Heart left ventricle (tissue), 16 donors: Measurements from ENCODE around the gene UGT2A1. TPM values are rescaled to one million over a fixed set of nuclear protein-coding genes. Genes with fewer than 3 reads are reported as not detected.

Source experiments
- ATAC-seq, 4 donors: fragments of 200-7000 bp; cut with Tn5 transposase; one replicate each; pipeline ENCODE4 v1.9.1; 2020 to 2022; ENCODE audit warnings: moderate library complexity in 4 of 4, mild to moderate bottlenecking in 3 of 4, moderate number of reproducible peaks in 1 of 4
- DNase-seq, 5 donors: peaks; one replicate each; pipeline ENCODE4 v3.0.0-alpha.2; 2020
- H3K27ac ChIP-seq, 12 donors: fragments of 200-600 bp; sonication (generic) in 4 of 12; one replicate each; pipeline versions ENCODE4 v1.5.0 to v1.8.0; 2016 to 2022; ENCODE audit warnings: mild to moderate bottlenecking in 2 of 12
- H3K27me3 ChIP-seq, 9 donors: fragments of 200-600 bp; sonication (generic) in 2 of 9; one replicate each; pipeline versions ENCODE4 v1.5.1 to v1.8.0; 2016 to 2022; ENCODE audit warnings: mild to moderate bottlenecking in 3 of 9
- H3K36me3 ChIP-seq, 9 donors: fragments of 200-600 bp; sonication (generic) in 2 of 9; one replicate each; pipeline versions ENCODE4 v1.5.0 to v1.8.0; 2018 to 2022; ENCODE audit warnings: mild to moderate bottlenecking in 2 of 9
- H3K4me1 ChIP-seq, 12 donors: fragments of 200-600 bp; sonication (generic) in 4 of 12; one replicate each; pipeline versions ENCODE4 v1.5.0 to v1.8.0; 2016 to 2022; ENCODE audit warnings: mild to moderate bottlenecking in 3 of 12
- H3K4me3 ChIP-seq, 12 donors: fragments of 200-600 bp; sonication (generic) in 4 of 12; one replicate each; pipeline versions ENCODE4 v1.5.0 to v1.8.0; 2017 to 2022; ENCODE audit warnings: mild to moderate bottlenecking in 9 of 12, moderate library complexity in 4 of 12
- H3K9me3 ChIP-seq, 12 donors: fragments of 200-600 bp; sonication (generic) in 4 of 12; one replicate each; pipeline versions ENCODE4 v1.5.0 to v1.8.0; 2016 to 2022; ENCODE audit warnings: mild to moderate bottlenecking in 1 of 12
- POLR2A ChIP-seq, 2 donors: fragments of 450-650 bp; IDR thresholded peaks; one replicate each; pipeline ENCODE4 v1.6.1; 2017; ENCODE audit warnings: antibody characterized with exemption in 2 of 2, mild to moderate bottlenecking in 2 of 2, moderate library complexity in 2 of 2
- WGBS, 4 donors: extraction: QIAGEN DNeasy Blood & Tissue Kit in 2 of 4; methylation state at CpG; one replicate each; pipeline versions ENCODE4 v1.1.5 to v1.1.7; 2013 to 2018; 5-methylcytosine and 5-hydroxymethylcytosine counted together
- intact Hi-C, 10 donors: fragments of 100-400 bp; cut with DNase I; formaldehyde crosslinking; loops; one replicate each; pipeline versions ENCODE4 v1.11.1 to v1.14.2; 2022
- polyA plus RNA-seq, 2 donors: library from polyadenylated mRNA; stranded (reverse); fragments of 200-250 nt; gene quantifications; one replicate each; pipeline ENCODE4 v1.2.3, GENCODE V29; 2013
- total RNA-seq, 9 donors: library from RNA; depleted of rRNA in 2 of 9; stranded (reverse); fragments of >200 nt in 2 of 9; fragmentation: NEBNext Ultra II Directional in 3 of 9; extraction: Animal tissue kit (Norgen Biotek cat#: 25700) in 3 of 9; gene quantifications; one replicate each; pipeline versions ENCODE4 v1.1.0 to v1.2.4, GENCODE V29; 2016 to 2023
- TF ChIP-seq, protein P1 (sequence below), 12 donors: fragments of 200-600 bp; sonication (generic) in 4 of 12; IDR thresholded peaks; one replicate each; pipeline versions ENCODE4 v1.5.0 to v1.8.0; 2018 to 2022; ENCODE audit warnings: antibody characterized with exemption in 12 of 12, mild to moderate bottlenecking in 5 of 12
- donor health status: ischemic (EF 13 %, LVEDD 7.1; RV severe dilation, severe dysfunction).
- donor health status: healthy with polysubstance abuse.
- donor health status: DM: no; HTN: yes; CAD: no.
- donor health status: DM: no; HTN: no; CAD: no.
- donor health status: ischemic (EF 25% LVEDD 6.9; RV normal size, moderate dysfunction).
- donor health status: ischemic (EF 25% LVEDD 5.7; RV mildly dilated, moderate dysfunction).
- donor health status: healthy.
- donor health status: DM: yes; HTN: yes; CAD: no.
- donor health status: ischemic (EF 35%, LVEDD 5.7; RV mildly dilated, moderate dysfunction).
- donor health status: nonischemic (EF 11% LVEDD 7.7; RV severe dilation, severe dysfunction).
- donor health status: DM: yes; HTN: yes; CAD: no.
- donor health status: PGD.
- donor health status: ischemic (EF 29% LVEDD 5.4; RV normal size, mild dysfunction).
- donor health status: nonischemic (EF 23%, LVEDD 6.1; RV moderate dilation, normal function).

UGT2A1 gene
- total and polyA plus RNA-seq, 11 donors: not detected

DNA sequence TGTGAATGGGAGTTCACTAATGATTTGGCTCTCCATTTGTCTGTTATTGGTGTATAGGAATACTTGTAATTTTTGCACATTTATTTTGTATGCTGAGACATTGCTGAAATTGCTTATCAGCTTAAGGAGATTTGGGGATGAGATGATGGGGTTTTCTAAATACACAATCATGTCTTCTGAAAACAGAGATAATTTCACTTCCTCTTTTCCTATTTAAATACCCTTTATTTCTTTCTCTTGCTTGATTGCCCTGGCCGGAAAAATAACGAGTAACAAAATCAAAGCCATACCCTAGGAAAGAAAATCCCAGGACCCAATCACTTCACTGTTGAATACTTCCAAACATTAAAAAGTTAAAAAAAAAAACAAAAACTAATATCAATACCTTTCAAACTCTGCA, 89.6 kb downstream of the UGT2A1 start:
- H3K36me3 ChIP-seq: no peaks in the 10 kb centered on the region
- H3K9me3 ChIP-seq: peaks cover 0 to 9% (median 0%) of the 10 kb centered on the region in 12 donors
- H3K4me3 ChIP-seq: no peak overlapping the region
- DNase-seq (no peak), ATAC-seq (no peak)
- 34 to 62% (median 52%) methylated on average over 2 of the region's 2 CpGs for WGBS, 4 donors
- TF ChIP-seq POLR2A (IDR thresholded peaks at IDR 0.05): no peak
- TF ChIP-seq, protein P1, sequence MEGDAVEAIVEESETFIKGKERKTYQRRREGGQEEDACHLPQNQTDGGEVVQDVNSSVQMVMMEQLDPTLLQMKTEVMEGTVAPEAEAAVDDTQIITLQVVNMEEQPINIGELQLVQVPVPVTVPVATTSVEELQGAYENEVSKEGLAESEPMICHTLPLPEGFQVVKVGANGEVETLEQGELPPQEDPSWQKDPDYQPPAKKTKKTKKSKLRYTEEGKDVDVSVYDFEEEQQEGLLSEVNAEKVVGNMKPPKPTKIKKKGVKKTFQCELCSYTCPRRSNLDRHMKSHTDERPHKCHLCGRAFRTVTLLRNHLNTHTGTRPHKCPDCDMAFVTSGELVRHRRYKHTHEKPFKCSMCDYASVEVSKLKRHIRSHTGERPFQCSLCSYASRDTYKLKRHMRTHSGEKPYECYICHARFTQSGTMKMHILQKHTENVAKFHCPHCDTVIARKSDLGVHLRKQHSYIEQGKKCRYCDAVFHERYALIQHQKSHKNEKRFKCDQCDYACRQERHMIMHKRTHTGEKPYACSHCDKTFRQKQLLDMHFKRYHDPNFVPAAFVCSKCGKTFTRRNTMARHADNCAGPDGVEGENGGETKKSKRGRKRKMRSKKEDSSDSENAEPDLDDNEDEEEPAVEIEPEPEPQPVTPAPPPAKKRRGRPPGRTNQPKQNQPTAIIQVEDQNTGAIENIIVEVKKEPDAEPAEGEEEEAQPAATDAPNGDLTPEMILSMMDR (IDR thresholded peaks at IDR 0.05): no peak
- H3K27me3 ChIP-seq: no peaks in the 10 kb centered on the region
- no peak overlapping the region for H3K27ac ChIP-seq
- H3K4me1 ChIP-seq: no peaks in the 10 kb centered on the region
- intact Hi-C loops: no loop called here

DNA sequence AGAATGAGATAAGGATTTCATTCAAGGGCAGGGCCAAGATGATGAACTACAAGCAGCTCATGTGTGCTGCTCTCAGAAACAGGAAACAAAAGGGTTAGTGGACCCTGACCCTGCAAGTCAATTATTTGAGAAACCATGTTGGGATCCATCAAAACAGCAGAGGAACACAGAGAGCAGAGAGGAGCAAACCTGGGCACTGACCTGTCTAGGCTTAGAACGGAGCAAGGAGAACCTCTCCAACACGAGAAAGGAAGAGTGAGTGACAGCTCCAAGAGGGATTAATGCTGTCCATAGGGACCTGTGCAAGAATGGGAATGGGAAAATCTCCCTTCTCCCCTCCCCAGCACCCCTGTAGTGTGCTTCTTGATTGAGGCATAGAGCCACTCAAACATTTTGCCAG, 103.4 kb downstream of the UGT2A1 start:
- no peaks in the 10 kb centered on the region for H3K4me1 ChIP-seq
- H3K27ac ChIP-seq: no peak overlapping the region
- H3K36me3 ChIP-seq: no peaks in the 10 kb centered on the region
- ATAC-seq (no peak), DNase-seq (no peak)
- intact Hi-C loops: loop anchor here in 1 of 10 donors (2.0 kb wide), 1 partner anchor 31 kb away; no protein-coding TSS in a partner anchor
- no peak for TF ChIP-seq POLR2A (IDR thresholded peaks at IDR 0.05)
- TF ChIP-seq, protein P1 (IDR thresholded peaks at IDR 0.05): no peak
- H3K4me3 ChIP-seq: no peak overlapping the region
- no peaks in the 10 kb centered on the region for H3K27me3 ChIP-seq
- 62 to 85% (median 72%) methylated on average over 2 of the region's 2 CpGs for WGBS, 4 donors
- peaks cover 0 to 7% (median 0%) of the 10 kb centered on the region in 12 donors for H3K9me3 ChIP-seq

DNA sequence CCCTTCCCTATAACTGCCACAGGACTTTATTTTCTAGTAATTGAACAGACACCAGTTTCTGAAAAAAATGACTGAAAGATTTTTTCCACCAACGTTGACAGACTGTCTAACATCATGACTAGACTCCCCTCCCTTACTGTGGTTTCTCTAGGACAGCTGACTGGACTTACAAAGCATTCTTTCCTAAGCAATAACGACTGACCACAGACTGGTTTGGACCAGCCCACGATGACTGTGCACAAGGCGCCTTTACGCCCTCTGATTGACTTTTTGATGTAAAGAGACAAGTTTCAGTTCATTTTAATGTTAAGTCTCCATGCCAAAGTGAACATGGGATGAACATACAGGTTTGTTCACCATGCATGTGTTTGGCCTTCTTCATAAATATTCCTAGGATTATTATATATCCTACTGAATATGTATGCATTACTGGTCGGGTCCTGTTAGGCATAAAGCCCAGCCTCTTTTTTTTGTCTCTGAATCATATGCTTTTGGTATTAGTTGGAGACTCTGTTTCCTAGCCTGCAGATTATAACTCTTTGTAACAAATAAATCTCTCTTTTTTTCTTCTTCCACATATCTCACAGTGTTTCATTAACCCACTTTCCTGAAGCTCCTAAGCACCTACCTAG, 106.8 kb downstream of the UGT2A1 start:
- no peak for TF ChIP-seq POLR2A (IDR thresholded peaks at IDR 0.05)
- TF ChIP-seq, protein P1 (IDR thresholded peaks at IDR 0.05): no peak
- Histone ChIP-seq H3K4me3 (no peak overlapping the region), H3K4me1 (no peaks in the 10 kb centered on the region), H3K27me3 (no peaks in the 10 kb centered on the region), H3K36me3 (no peaks in the 10 kb centered on the region), H3K27ac (no peak overlapping the region), H3K9me3 (no peaks in the 10 kb centered on the region)
- WGBS, 4 donors: 57 to 69% (median 61%) methylated on average over 6 of the region's 6 CpGs
- DNase-seq (no peak), ATAC-seq (no peak)
- intact Hi-C loops: no loop called here

Other genes with a start within 250 kb of the UGT2A1 start
- 10 to 100 TPM in 6 of 9 donors, 1 to 10 TPM in 3; 6.3 to 59.3 (median 24.7) TPM for gene UGT2B4, start 157.3 kb downstream of the UGT2A1 start, total RNA-seq
- gene UGT2B4, start 157.3 kb downstream of the UGT2A1 start, polyA plus RNA-seq: 1 to 10 TPM; 3.2 to 6.1 TPM
- not detected for gene UGT2A2, start 13.6 kb downstream of the UGT2A1 start, total RNA-seq
- not detected for gene UGT2A2, start 13.6 kb downstream of the UGT2A1 start, polyA plus RNA-seq
- 1 to 10 TPM in 2 of 9 donors, under 1 TPM in 7; 0.17 to 1.1 (median 0.72) TPM for gene SULT1B1, start 107.4 kb upstream of the UGT2A1 start, total RNA-seq
- under 1 TPM; 0.15 to 0.49 TPM for gene SULT1B1, start 107.4 kb upstream of the UGT2A1 start, polyA plus RNA-seq
- gene SULT1E1, start 206.9 kb upstream of the UGT2A1 start, total RNA-seq: not detected
- gene SULT1E1, start 206.9 kb upstream of the UGT2A1 start, polyA plus RNA-seq: not detected